Suprapubic skin (tissue), 4 donors: ENCODE data around the gene TBC1D22A. TPM values are rescaled to one million over a fixed set of nuclear protein-coding genes. Genes with fewer than 3 reads are reported as not detected.
A peak's percentile ranks its signal among the peaks of the same experiment; 100 is the strongest.

Experiments
- DNase-seq, 2 donors: peaks; one replicate each; pipeline ENCODE4 v3.0.0-alpha.2; 2019; ENCODE audit warnings: low spot score in 2 of 2
- H3K27ac ChIP-seq: fragments of 200-600 bp; sonication (generic); one replicate; pipeline ENCODE4 v1.5.1; 2019
- H3K27me3 ChIP-seq: fragments of 200-600 bp; sonication (generic); one replicate; pipeline ENCODE4 v1.5.1; 2019
- H3K36me3 ChIP-seq: fragments of 200-600 bp; sonication (generic); one replicate; pipeline ENCODE4 v1.5.1; 2019
- H3K4me1 ChIP-seq: fragments of 200-600 bp; sonication (generic); one replicate; pipeline ENCODE4 v1.5.1; 2019
- H3K4me3 ChIP-seq: fragments of 200-600 bp; sonication (generic); one replicate; pipeline ENCODE4 v1.5.1; 2019; ENCODE audit warnings: mild to moderate bottlenecking
- H3K9me3 ChIP-seq: fragments of 200-600 bp; sonication (generic); one replicate; pipeline ENCODE4 v1.5.1; 2019
- CTCF ChIP-seq, 2 donors: fragments of 200-600 bp in 1 of 2; fragments of 450-650 bp in 1 of 2; sonication (generic) in 1 of 2; IDR thresholded peaks; one replicate each; pipeline ENCODE4 v1.5.1; 2016 to 2019; ENCODE audit warnings: antibody characterized with exemption in 2 of 2, mild to moderate bottlenecking in 1 of 2, moderate library complexity in 1 of 2
- EP300 ChIP-seq: sonication (generic); formaldehyde crosslinking; IDR thresholded peaks from one replicate; pipeline ENCODE4 v1.6.1; 2017; ENCODE audit warnings: antibody characterized with exemption
- POLR2A ChIP-seq, 2 donors: fragments of 450-650 bp; IDR thresholded peaks; one replicate each; pipeline ENCODE4 v1.6.1; 2017; ENCODE audit warnings: antibody characterized with exemption in 2 of 2, mild to moderate bottlenecking in 2 of 2, moderate library complexity in 2 of 2
- POLR2AphosphoS5 ChIP-seq, 3 donors: sonication (generic); formaldehyde crosslinking; IDR thresholded peaks; one replicate each; pipeline ENCODE4 v1.6.1; 2017; ENCODE audit warnings: antibody characterized with exemption in 3 of 3
- WGBS: methylation state at CpG from one replicate; pipeline ENCODE4 v1.1.5; 2018; 5-methylcytosine and 5-hydroxymethylcytosine counted together
- total RNA-seq, 4 donors: library from RNA; depleted of rRNA; stranded (reverse); fragments of >200 nt; gene quantifications; one replicate each; pipeline ENCODE4 v1.1.0, GENCODE V29; 2016

TBC1D22A gene
- total RNA-seq, 4 donors from 2014 or later: 24.8 to 43.2 (median 35.4) TPM

- H3K9me3 ChIP-seq: no peaks in the 10 kb centered on the region
- 55% methylated on average over 5 of the region's 25 CpGs for WGBS
Measured at GRCh38 chr22:47200273-47201051, 438.0 kb downstream of the TBC1D22A start.

GRCh38 chr22:47201186-47201995 lies 438.9 kb downstream of the TBC1D22A start:
- H3K27me3 ChIP-seq: peaks cover 15% of the 10 kb centered on the region
- TF ChIP-seq EP300: no peak
- no peak for TF ChIP-seq CTCF (IDR thresholded peaks at IDR 0.05)
- TF ChIP-seq POLR2AphosphoS5 (IDR thresholded peaks at IDR 0.05): no peak
- no peak for TF ChIP-seq POLR2A (IDR thresholded peaks at IDR 0.05)
- no peak overlapping the region for H3K4me3 ChIP-seq
- WGBS: 85% methylated on average over 10 of the region's 15 CpGs
- no peaks in the 10 kb centered on the region for H3K9me3 ChIP-seq
- H3K27ac ChIP-seq: no peak overlapping the region
- H3K36me3 ChIP-seq: no peaks in the 10 kb centered on the region
- DNase-seq: peak; percentile 53 to 57
- H3K4me1 ChIP-seq: peaks cover 6% of the 10 kb centered on the region

More at GRCh38 chr22:47200273-47201051, 438.0 kb downstream of the TBC1D22A start:
- Histone ChIP-seq H3K27ac (no peak overlapping the region), H3K4me1 (peaks cover 6% of the 10 kb centered on the region), H3K4me3 (no peak overlapping the region), H3K36me3 (no peaks in the 10 kb centered on the region), H3K27me3 (peaks cover 15% of the 10 kb centered on the region)
- DNase-seq: peak; percentile 52 to 74
- no peak for TF ChIP-seq EP300
- TF ChIP-seq CTCF (IDR thresholded peaks at IDR 0.05): no peak
- TF ChIP-seq POLR2AphosphoS5 (IDR thresholded peaks at IDR 0.05): no peak
- no peak for TF ChIP-seq POLR2A (IDR thresholded peaks at IDR 0.05)

GRCh38 chr22:47201996-47202818 lies 439.8 kb downstream of the TBC1D22A start:
- Histone ChIP-seq H3K4me1 (peaks cover 5% of the 10 kb centered on the region), H3K4me3 (no peak overlapping the region), H3K36me3 (no peaks in the 10 kb centered on the region), H3K9me3 (no peaks in the 10 kb centered on the region), H3K27me3 (peaks cover 12% of the 10 kb centered on the region), H3K27ac (no peak overlapping the region)
- no peak for TF ChIP-seq EP300
- TF ChIP-seq CTCF (IDR thresholded peaks at IDR 0.05): no peak
- no peak for TF ChIP-seq POLR2A (IDR thresholded peaks at IDR 0.05)
- TF ChIP-seq POLR2AphosphoS5 (IDR thresholded peaks at IDR 0.05): no peak
- peak; percentile 54 to 76 for DNase-seq
- WGBS: 81% methylated on average over 4 of the region's 27 CpGs

GRCh38 chr22:47202819-47203553 lies 440.5 kb downstream of the TBC1D22A start:
- Histone ChIP-seq H3K9me3 (no peaks in the 10 kb centered on the region), H3K27me3 (peaks cover 8% of the 10 kb centered on the region), H3K36me3 (no peaks in the 10 kb centered on the region), H3K27ac (no peak overlapping the region), H3K4me1 (no peaks in the 10 kb centered on the region), H3K4me3 (no peak overlapping the region)
- 87% methylated on average over 8 of the region's 16 CpGs for WGBS
- TF ChIP-seq EP300: no peak
- TF ChIP-seq POLR2AphosphoS5 (IDR thresholded peaks at IDR 0.05): no peak
- TF ChIP-seq POLR2A (IDR thresholded peaks at IDR 0.05): no peak
- no peak for TF ChIP-seq CTCF (IDR thresholded peaks at IDR 0.05)
- peak in 1 of 2 donors; percentile 62 for DNase-seq
